Stimulated activated CD4-positive, alpha-beta T cell treated with anti-CD3 and anti-CD28 coated beads, Interleukin-4, amount 100 ng/mL, for 48 hours (primary cell): ENCODE results near the gene BRSK2.

Experiments
- DNase-seq, 2 donors: peaks; one replicate each; pipeline ENCODE4 v3.0.0-alpha.2; 2020; ENCODE audit warnings: low read depth in 2 of 2

BRSK2 gene

GRCh38 chr11:1396375-1396841, 6.7 kb downstream of the BRSK2 start:
- no peak for DNase-seq

- DNase-seq: no peak
Observed at GRCh38 chr11:1397146-1397861, 7.6 kb downstream of the BRSK2 start.

GRCh38 chr11:1397862-1398527, 8.3 kb downstream of the BRSK2 start:
- DNase-seq: no peak

- DNase-seq: no peak
Observed at GRCh38 chr11:1398528-1399235, 8.9 kb downstream of the BRSK2 start.

GRCh38 chr11:1399386-1400316, 9.9 kb downstream of the BRSK2 start:
- no peak for DNase-seq

- DNase-seq: no peak
Observed at GRCh38 chr11:1400317-1401170, 10.8 kb downstream of the BRSK2 start.

GRCh38 chr11:1401171-1401445, 11.4 kb downstream of the BRSK2 start:
- no peak for DNase-seq

GRCh38 chr11:1401656-1402221, 12.0 kb downstream of the BRSK2 start:
- DNase-seq: peak; percentile 23 to 40

GRCh38 chr11:1402355-1403077, 12.8 kb downstream of the BRSK2 start:
- no peak for DNase-seq

- no peak for DNase-seq
Observed at GRCh38 chr11:1403078-1403620, 13.4 kb downstream of the BRSK2 start.

GRCh38 chr11:1403721-1404460, 14.2 kb downstream of the BRSK2 start:
- no peak for DNase-seq

- DNase-seq: no peak
Observed at GRCh38 chr11:1404461-1405185, 14.9 kb downstream of the BRSK2 start.

- no peak for DNase-seq
Observed at GRCh38 chr11:1405186-1406020, 15.7 kb downstream of the BRSK2 start.

- no peak for DNase-seq
Observed at GRCh38 chr11:1406571-1407485, 17.1 kb downstream of the BRSK2 start.

- DNase-seq: no peak
Observed at GRCh38 chr11:1407668-1408067, 17.9 kb downstream of the BRSK2 start.

- no peak for DNase-seq
Observed at GRCh38 chr11:1408346-1408745, 18.6 kb downstream of the BRSK2 start.
